HCT116 (cell line): ENCODE data around the gene PLPP7. TPM values are rescaled to one million over a fixed set of nuclear protein-coding genes. Genes with fewer than 3 reads are reported as not detected.
"Not testable (repeated sequence)": the region's sequence is repeated elsewhere in the genome, so short reads cannot be mapped to it uniquely, and the experiment has no call there.

Experiments used
- ATAC-seq: fragments of 200-7000 bp; cut with Tn5 transposase; 2 replicates; pipeline ENCODE4 v1.9.1; 2020; ENCODE audit warnings: mild to moderate bottlenecking, moderate library complexity
- BruUV-seq: library from RNA; stranded (reverse); fragments of 400-500 nt; replicated peaks from 2 replicates; lab custom pipeline; 2021; lab: Mats Ljungman, UMichigan
- CTCF ChIA-PET: fragments of 300-600 bp; sonication (Branson Sonifier 250); formaldehyde crosslinking; loops from one replicate; lab custom pipeline; 2021; ENCODE audit warnings: antibody characterized with exemption; lab: Charles Lee
- POLR2A ChIA-PET: fragments of 300-600, 350-600 bp; sonication (Branson Sonifier 250); formaldehyde crosslinking; loops from one replicate; lab custom pipeline; 2021; ENCODE audit warnings: antibody characterized with exemption; lab: Charles Lee
- RAD21 ChIA-PET, 2 experiments: fragments of 300-600 bp; sonication (Branson Sonifier 250); formaldehyde crosslinking; loops; one replicate each; lab custom pipeline; 2023; ENCODE audit warnings: low total read pairs in 2 of 2; ENCODE audit not compliant: uncharacterized antibody in 2 of 2, unreplicated experiment in 2 of 2, low non-redundant PET in 1 of 2; lab: Charles Lee
- DNase-seq: peaks from one replicate; pipeline ENCODE4 v3.0.0-alpha.2; 2010; ENCODE audit warnings: low read depth, low spot score
- H2AFZ ChIP-seq: fragments of 200-600 bp; shearing (Covaris generic), sonication (generic); 2 replicates; pipeline ENCODE4 v1.6.1; 2017; ENCODE audit warnings: low read depth, mixed run types, mixed read lengths, antibody characterized with exemption, low read length; ENCODE audit not compliant: poor library complexity, severe bottlenecking
- H3K27ac ChIP-seq: 2 replicates; pipeline ENCODE4 v1.5.1; 2012; ENCODE audit warnings: low read depth, low read length
- H3K27me3 ChIP-seq: fragments of 200-600 bp; sonication (generic); 2 replicates; pipeline ENCODE4 v1.6.1; 2016; ENCODE audit warnings: mixed run types, low read length, mixed read lengths; ENCODE audit not compliant: insufficient read depth
- H3K36me3 ChIP-seq, 2 experiments: fragments of 200-500 bp in 1 of 2; fragments of 200-600 bp in 1 of 2; sonication (Bioruptor generic) in 1 of 2; sonication (generic) in 1 of 2; 2 replicates each; pipeline versions ENCODE4 v1.5.1 to v1.6.1; 2014 to 2016; ENCODE audit warnings: low read length in 2 of 2, inconsistent platforms in 1 of 2, mixed read lengths in 1 of 2, mixed run types in 1 of 2; ENCODE audit not compliant: insufficient read depth in 2 of 2, control insufficient read depth in 1 of 2
- H3K4me1 ChIP-seq, 2 experiments: fragments of 200-600 bp in 1 of 2; sonication (generic) in 1 of 2; 2 replicates each; pipeline versions ENCODE4 v1.5.1 to v1.6.1; 2012 to 2017; ENCODE audit warnings: low read length in 2 of 2, inconsistent platforms in 1 of 2, mild to moderate bottlenecking in 1 of 2, mixed read lengths in 1 of 2, mixed run types in 1 of 2, moderate library complexity in 1 of 2; ENCODE audit not compliant: insufficient read depth in 2 of 2, control insufficient read depth in 1 of 2
- H3K4me2 ChIP-seq: fragments of 200-600 bp; sonication (generic); 2 replicates; pipeline ENCODE4 v1.6.1; 2017; ENCODE audit warnings: mixed run types, low read length, mixed read lengths
- H3K4me3 ChIP-seq, 2 experiments: fragments of 200-600 bp in 1 of 2; sonication (generic) in 1 of 2; replicated peaks in 1 of 2; 2 replicates each; pipeline ENCODE4 v1.5.1; 2011 to 2016; ENCODE audit warnings: low read length in 2 of 2, control low read depth in 1 of 2, low read depth in 1 of 2, mild to moderate bottlenecking in 1 of 2, mixed read lengths in 1 of 2, mixed run types in 1 of 2
- H3K79me2 ChIP-seq: fragments of 200-600 bp; sonication (generic); 2 replicates; pipeline ENCODE4 v1.6.1; 2017; ENCODE audit warnings: mild to moderate bottlenecking, mixed run types, low read length, moderate library complexity, mixed read lengths; ENCODE audit not compliant: insufficient read depth
- H3K9ac ChIP-seq: fragments of 200-600 bp; sonication (generic); 2 replicates; pipeline ENCODE4 v1.6.1; 2016; ENCODE audit warnings: low read length, mixed read lengths
- H3K9me2 ChIP-seq: fragments of 200-600 bp; sonication (generic), shearing (Covaris generic); 2 replicates; pipeline ENCODE4 v1.6.1; 2017; ENCODE audit warnings: mixed run types, mild to moderate bottlenecking, moderate library complexity; ENCODE audit not compliant: insufficient read depth
- H3K9me3 ChIP-seq, 2 experiments: fragments of 200-500 bp in 1 of 2; fragments of 200-600 bp in 1 of 2; sonication (Bioruptor generic) in 1 of 2; sonication (generic) in 1 of 2; 2 replicates each; pipeline ENCODE4 v1.6.1; 2014 to 2017; ENCODE audit warnings: low read length in 2 of 2, mixed read lengths in 2 of 2, inconsistent platforms in 1 of 2, low read depth in 1 of 2, mild to moderate bottlenecking in 1 of 2, mixed run types in 1 of 2, moderate library complexity in 1 of 2; ENCODE audit not compliant: control insufficient read depth in 1 of 2, insufficient read depth in 1 of 2
- H4K20me1 ChIP-seq: fragments of 200-600 bp; sonication (generic), shearing (Covaris generic); 2 replicates; pipeline ENCODE4 v1.6.1; 2017; ENCODE audit warnings: mixed run types, mild to moderate bottlenecking, moderate library complexity; ENCODE audit not compliant: insufficient read depth
- CBX3 ChIP-seq: IDR thresholded peaks from 2 replicates; pipeline ENCODE4 v1.6.1; 2012; ENCODE audit warnings: low read depth
- EGR1 ChIP-seq: IDR thresholded peaks from 2 replicates; pipeline ENCODE4 v1.6.1; 2012; ENCODE audit warnings: low read depth
- ELF1 ChIP-seq: IDR thresholded peaks from 2 replicates; pipeline ENCODE4 v1.6.1; 2012; ENCODE audit warnings: low read depth, borderline replicate concordance
- EZH2 ChIP-seq: fragments of 200-600 bp; sonication (generic); IDR thresholded peaks from 2 replicates; pipeline ENCODE4 v1.6.1; 2017; ENCODE audit warnings: antibody characterized with exemption, mixed run types
- EZH2phosphoT487 ChIP-seq: fragments of 200-600 bp; IDR thresholded peaks from 2 replicates; pipeline ENCODE4 v1.6.1; 2018; ENCODE audit warnings: antibody characterized with exemption, borderline replicate concordance
- POLR2A ChIP-seq: IDR thresholded peaks from 2 replicates; pipeline ENCODE4 v1.7.0; 2011; ENCODE audit warnings: borderline replicate concordance; ENCODE audit not compliant: insufficient read depth, insufficient read length; ENCODE audit errors: extremely low read depth
- POLR2AphosphoS5 ChIP-seq: IDR thresholded peaks from 2 replicates; pipeline ENCODE4 v1.6.1; 2011; ENCODE audit warnings: mild to moderate bottlenecking, low read depth, low read length, moderate library complexity
- SP1 ChIP-seq: IDR thresholded peaks from 2 replicates; pipeline ENCODE4 v1.6.1; 2012; ENCODE audit warnings: low read depth
- TCF7L2 ChIP-seq: IDR thresholded peaks from 2 replicates; pipeline ENCODE4 v1.7.0; 2011; ENCODE audit warnings: borderline replicate concordance, inconsistent platforms; ENCODE audit not compliant: insufficient read depth, insufficient read length; ENCODE audit errors: extremely low read depth
- YY1 ChIP-seq: IDR thresholded peaks from 2 replicates; pipeline ENCODE4 v1.6.1; 2011; ENCODE audit warnings: low read length, low read depth, moderate library complexity, mild to moderate bottlenecking; ENCODE audit not compliant: insufficient replicate concordance; ENCODE audit errors: extremely low read depth
- ZFX ChIP-seq: fragments of 450-650 bp; IDR thresholded peaks from 2 replicates; pipeline ENCODE4 v1.6.1; 2017
- ZNF274 ChIP-seq: fragments of 200-500 bp; sonication (Bioruptor generic); IDR thresholded peaks from 2 replicates; pipeline ENCODE4 v1.6.1; 2014; ENCODE audit warnings: mild to moderate bottlenecking, low read depth, low read length, inconsistent platforms
- intact Hi-C: fragments of 100-400 bp; cut with micrococcal nuclease; formaldehyde crosslinking; loops from 2 replicates; pipeline ENCODE4 v1.10.0; 2022
- total RNA-seq: library from RNA; stranded (reverse); gene quantifications from one replicate; pipeline ENCODE4 v1.2.1, GENCODE V29; 2021; ENCODE audit not compliant: unreplicated experiment
- TF ChIP-seq, protein P1 (sequence below): IDR thresholded peaks from 2 replicates; pipeline ENCODE4 v1.6.1; 2012
- TF ChIP-seq, protein P2 (sequence below): IDR thresholded peaks from 2 replicates; pipeline ENCODE4 v1.6.1; 2012; ENCODE audit warnings: low read depth

The PLPP7 gene
- total RNA-seq, 1 experiment from 2014 or later = 0.37 TPM

DNA sequence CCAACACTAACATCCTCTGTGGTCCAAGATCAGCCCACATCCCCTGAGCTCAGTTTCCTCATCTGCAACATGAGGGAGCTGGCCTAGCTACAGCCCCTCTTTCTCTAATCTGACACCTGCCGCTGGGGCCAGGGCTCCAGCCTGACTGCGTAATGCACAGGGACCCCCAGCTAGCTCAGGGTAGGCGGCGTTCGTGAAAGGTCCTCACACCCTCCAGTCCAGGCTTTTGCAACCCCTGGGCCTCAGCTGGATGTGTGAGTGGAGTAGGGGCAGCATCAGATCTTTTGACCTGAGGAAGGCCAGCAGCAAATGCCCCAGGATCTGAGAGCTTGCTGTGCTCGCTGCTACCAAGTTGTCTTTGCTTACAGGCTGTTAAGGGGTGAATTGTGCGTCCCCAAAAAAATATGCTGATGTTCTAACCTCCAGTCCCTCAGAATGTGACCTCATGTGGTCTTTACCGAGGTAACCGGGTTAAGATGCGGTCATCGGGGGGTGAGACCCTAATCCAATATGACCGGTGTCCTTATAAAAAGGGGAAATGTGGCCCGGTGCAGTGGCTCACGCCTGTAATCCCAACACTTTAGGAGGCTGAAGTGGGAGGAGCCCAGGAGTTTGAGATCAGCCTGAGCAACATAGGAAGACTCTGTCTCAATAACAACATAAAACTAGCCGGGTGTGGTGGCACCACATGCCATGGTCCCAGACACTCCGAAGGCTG lies 47.8 kb downstream of the PLPP7 start:
- Histone ChIP-seq H3K4me1 (peaks cover 5 to 21% of the 10 kb centered on the region in 2 experiments), H3K4me3 (no peak overlapping the region), H3K9ac (no peak overlapping the region), H3K79me2 (no peaks in the 10 kb centered on the region), H3K9me3 (no peaks in the 10 kb centered on the region), H3K9me2 (no peaks in the 10 kb centered on the region), H3K4me2 (no peak overlapping the region), H2AFZ (no peak overlapping the region), H3K27ac (no peak overlapping the region), H4K20me1 (no peaks in the 10 kb centered on the region), H3K36me3 (no peaks in the 10 kb centered on the region), H3K27me3 (no peaks in the 10 kb centered on the region)
- ATAC-seq (no peak), DNase-seq (no peak)
- RAD21 ChIA-PET = interaction anchor here (0.9 kb wide), 2 partner anchors 137 to 280 kb away, joined by 3 to 4 read pairs; no protein-coding TSS in a partner anchor
- CTCF ChIA-PET = interaction anchor here (0.8 to 4.0 kb wide), 17 partner anchors 9 to 468 kb away, joined by 3 to 45 read pairs (median 4); partner anchors contain the start of gene NUP214
- no TSS peak for BruUV-seq
- intact Hi-C loops = no loop called here
- POLR2A ChIA-PET = no interaction called here
- TF ChIP-seq ZNF274 (no peak), ZFX (no peak), TCF7L2 (no peak), ELF1 (no peak), POLR2AphosphoS5 (no peak), EZH2phosphoT487 (no peak), CBX3 (no peak), SP1 (no peak), EGR1 (no peak), EZH2 (no peak), YY1 (no peak), POLR2A (no peak)
- TF ChIP-seq, protein P1, sequence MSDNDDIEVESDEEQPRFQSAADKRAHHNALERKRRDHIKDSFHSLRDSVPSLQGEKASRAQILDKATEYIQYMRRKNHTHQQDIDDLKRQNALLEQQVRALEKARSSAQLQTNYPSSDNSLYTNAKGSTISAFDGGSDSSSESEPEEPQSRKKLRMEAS = no peak
- TF ChIP-seq, protein P2, sequence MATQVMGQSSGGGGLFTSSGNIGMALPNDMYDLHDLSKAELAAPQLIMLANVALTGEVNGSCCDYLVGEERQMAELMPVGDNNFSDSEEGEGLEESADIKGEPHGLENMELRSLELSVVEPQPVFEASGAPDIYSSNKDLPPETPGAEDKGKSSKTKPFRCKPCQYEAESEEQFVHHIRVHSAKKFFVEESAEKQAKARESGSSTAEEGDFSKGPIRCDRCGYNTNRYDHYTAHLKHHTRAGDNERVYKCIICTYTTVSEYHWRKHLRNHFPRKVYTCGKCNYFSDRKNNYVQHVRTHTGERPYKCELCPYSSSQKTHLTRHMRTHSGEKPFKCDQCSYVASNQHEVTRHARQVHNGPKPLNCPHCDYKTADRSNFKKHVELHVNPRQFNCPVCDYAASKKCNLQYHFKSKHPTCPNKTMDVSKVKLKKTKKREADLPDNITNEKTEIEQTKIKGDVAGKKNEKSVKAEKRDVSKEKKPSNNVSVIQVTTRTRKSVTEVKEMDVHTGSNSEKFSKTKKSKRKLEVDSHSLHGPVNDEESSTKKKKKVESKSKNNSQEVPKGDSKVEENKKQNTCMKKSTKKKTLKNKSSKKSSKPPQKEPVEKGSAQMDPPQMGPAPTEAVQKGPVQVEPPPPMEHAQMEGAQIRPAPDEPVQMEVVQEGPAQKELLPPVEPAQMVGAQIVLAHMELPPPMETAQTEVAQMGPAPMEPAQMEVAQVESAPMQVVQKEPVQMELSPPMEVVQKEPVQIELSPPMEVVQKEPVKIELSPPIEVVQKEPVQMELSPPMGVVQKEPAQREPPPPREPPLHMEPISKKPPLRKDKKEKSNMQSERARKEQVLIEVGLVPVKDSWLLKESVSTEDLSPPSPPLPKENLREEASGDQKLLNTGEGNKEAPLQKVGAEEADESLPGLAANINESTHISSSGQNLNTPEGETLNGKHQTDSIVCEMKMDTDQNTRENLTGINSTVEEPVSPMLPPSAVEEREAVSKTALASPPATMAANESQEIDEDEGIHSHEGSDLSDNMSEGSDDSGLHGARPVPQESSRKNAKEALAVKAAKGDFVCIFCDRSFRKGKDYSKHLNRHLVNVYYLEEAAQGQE = no peak

DNA sequence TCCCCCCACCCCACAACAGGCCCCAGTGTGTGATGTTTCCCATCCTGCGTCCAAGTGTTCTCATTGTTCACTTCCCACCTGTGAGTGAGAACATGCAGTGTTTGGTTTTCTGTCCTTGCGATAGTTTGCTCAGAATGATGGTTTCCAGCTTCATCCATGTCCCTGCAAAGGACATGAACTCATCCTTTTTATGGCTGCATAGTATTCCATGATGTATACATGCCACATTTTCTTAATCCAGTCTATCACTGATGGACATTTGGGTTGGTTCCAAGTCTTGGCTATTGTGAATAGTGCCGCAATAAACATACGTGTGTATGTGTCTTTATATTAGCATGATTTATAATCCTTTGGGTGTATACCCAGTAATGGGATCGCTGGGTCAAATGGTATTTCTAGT lies 49.7 kb downstream of the PLPP7 start:
- H3K4me3 ChIP-seq, POLR2A ChIA-PET, H3K9me2 ChIP-seq, RAD21 ChIA-PET, H3K36me3 ChIP-seq, H3K9me3 ChIP-seq, H4K20me1 ChIP-seq, ATAC-seq, H3K27ac ChIP-seq, CTCF ChIA-PET, H2AFZ ChIP-seq, H3K27me3 ChIP-seq, intact Hi-C loops, BruUV-seq, DNase-seq, H3K4me1 ChIP-seq, H3K4me2 ChIP-seq, H3K79me2 ChIP-seq, H3K9ac ChIP-seq: not testable (repeated sequence)
